SK-N-SH treated with all-trans-retinoic acid at 6 μM for 48 hours (cell line): Measurements from ENCODE around the gene CD300LB.
"Not testable (repeated sequence)": the region's sequence is repeated elsewhere in the genome, so short reads cannot be mapped to it uniquely, and the experiment has no call there.

ENCODE experiments used
- ATAC-seq: fragments of 200-7000 bp; cut with Tn5 transposase; 3 replicates; pipeline ENCODE4 v1.9.1; 2020; ENCODE audit warnings: mild to moderate bottlenecking, moderate library complexity
- ARNTL ChIP-seq: fragments of 450-650 bp; formaldehyde crosslinking; IDR thresholded peaks from 2 replicates; pipeline ENCODE4 v1.5.0; 2020; ENCODE audit warnings: low read depth, mild to moderate bottlenecking, moderate library complexity, borderline replicate concordance
- BACH2 ChIP-seq: fragments of 250-450 bp; sonication (Bioruptor Pico); IDR thresholded peaks from 2 replicates; pipeline ENCODE4 v1.9.0; 2021; ENCODE audit warnings: mild to moderate bottlenecking, borderline replicate concordance
- CSDC2 ChIP-seq: fragments of 250-450 bp; sonication (Bioruptor Pico); IDR thresholded peaks from 2 replicates; pipeline ENCODE4 v1.5.0; 2020; ENCODE audit warnings: mild to moderate bottlenecking, moderate library complexity
- CSRNP3 ChIP-seq: fragments of 250-450 bp; sonication (Bioruptor Pico); IDR thresholded peaks from 2 replicates; pipeline ENCODE4 v1.5.1; 2021; ENCODE audit warnings: mild to moderate bottlenecking, moderate library complexity
- ESRRG ChIP-seq: fragments of 250-450 bp; sonication (Bioruptor Pico); IDR thresholded peaks from 2 replicates; pipeline ENCODE4 v1.6.1; 2021; ENCODE audit warnings: mild to moderate bottlenecking
- GLIS3 ChIP-seq: fragments of 250-450 bp; sonication (Bioruptor Pico); IDR thresholded peaks from 2 replicates; pipeline ENCODE4 v1.5.0; 2020; ENCODE audit warnings: mild to moderate bottlenecking, moderate library complexity
- OSR1 ChIP-seq: fragments of 250-450 bp; sonication (Bioruptor Pico); IDR thresholded peaks from 2 replicates; pipeline ENCODE4 v1.8.0; 2022; ENCODE audit warnings: moderate library complexity, mild to moderate bottlenecking, inconsistent platforms
- PPARA ChIP-seq: fragments of 250-450 bp; sonication (Bioruptor Pico); IDR thresholded peaks from 2 replicates; pipeline ENCODE4 v1.5.0; 2020; ENCODE audit warnings: mild to moderate bottlenecking, borderline replicate concordance
- RARB ChIP-seq: fragments of 250-450 bp; sonication (Bioruptor Pico); IDR thresholded peaks from 2 replicates; pipeline ENCODE4 v1.8.0; 2021; ENCODE audit warnings: mild to moderate bottlenecking, moderate library complexity
- SNAI2 ChIP-seq: fragments of 250-450 bp; sonication (Bioruptor Pico); IDR thresholded peaks from 2 replicates; pipeline ENCODE4 v1.5.0; 2020; ENCODE audit warnings: mild to moderate bottlenecking, moderate library complexity
- TCF4 ChIP-seq: fragments of 250-450 bp; sonication (Bioruptor Pico); IDR thresholded peaks from 2 replicates; pipeline ENCODE4 v1.8.0; 2021; ENCODE audit warnings: mild to moderate bottlenecking, moderate library complexity, borderline replicate concordance
- TOX ChIP-seq: fragments of 250-450 bp; sonication (Bioruptor Pico); IDR thresholded peaks from 2 replicates; pipeline ENCODE4 v1.8.0; 2021; ENCODE audit warnings: mild to moderate bottlenecking, moderate library complexity, borderline replicate concordance
- ZC3H10 ChIP-seq: fragments of 250-450 bp; sonication (Bioruptor Pico); IDR thresholded peaks from 2 replicates; pipeline ENCODE4 v1.5.1; 2021; ENCODE audit warnings: mild to moderate bottlenecking, moderate library complexity
- ZFP3 ChIP-seq: fragments of 250-450 bp; sonication (Bioruptor Pico); IDR thresholded peaks from 2 replicates; pipeline ENCODE4 v1.5.0; 2020; ENCODE audit warnings: mild to moderate bottlenecking, moderate library complexity
- ZFP30 ChIP-seq: fragments of 450-650 bp; formaldehyde crosslinking; IDR thresholded peaks from 2 replicates; pipeline ENCODE4 v1.5.0; 2022; ENCODE audit warnings: mild to moderate bottlenecking, moderate library complexity
- ZNF565 ChIP-seq: fragments of 450-650 bp; formaldehyde crosslinking; conservative IDR thresholded peaks from 2 replicates; pipeline ENCODE4 v1.5.0; 2020; ENCODE audit warnings: low read depth, mild to moderate bottlenecking, moderate library complexity
- ZNF70 ChIP-seq: fragments of 450-650 bp; formaldehyde crosslinking; IDR thresholded peaks from 2 replicates; pipeline ENCODE4 v1.5.0; 2020; ENCODE audit warnings: mild to moderate bottlenecking, moderate library complexity
- ZNF8 ChIP-seq: fragments of 450-650 bp; formaldehyde crosslinking; IDR thresholded peaks from 2 replicates; pipeline ENCODE4 v1.5.0; 2020; ENCODE audit warnings: mild to moderate bottlenecking, moderate library complexity
- TF ChIP-seq, protein P1 (sequence below): fragments of 250-450 bp; sonication (Bioruptor Pico); IDR thresholded peaks from 2 replicates; pipeline ENCODE4 v1.8.0; 2020; ENCODE audit warnings: mild to moderate bottlenecking, moderate library complexity, borderline replicate concordance
- TF ChIP-seq, protein P2 (sequence below): fragments of 250-450 bp; sonication (Bioruptor Pico); IDR thresholded peaks from 2 replicates; pipeline ENCODE4 v1.8.0; 2021; ENCODE audit warnings: low read depth, mild to moderate bottlenecking, moderate library complexity, borderline replicate concordance
- TF ChIP-seq, protein P3 (sequence below): fragments of 250-450 bp; sonication (Bioruptor Pico); IDR thresholded peaks from 2 replicates; pipeline ENCODE4 v1.5.0; 2020; ENCODE audit warnings: mild to moderate bottlenecking, moderate library complexity

Gene CD300LB

DNA sequence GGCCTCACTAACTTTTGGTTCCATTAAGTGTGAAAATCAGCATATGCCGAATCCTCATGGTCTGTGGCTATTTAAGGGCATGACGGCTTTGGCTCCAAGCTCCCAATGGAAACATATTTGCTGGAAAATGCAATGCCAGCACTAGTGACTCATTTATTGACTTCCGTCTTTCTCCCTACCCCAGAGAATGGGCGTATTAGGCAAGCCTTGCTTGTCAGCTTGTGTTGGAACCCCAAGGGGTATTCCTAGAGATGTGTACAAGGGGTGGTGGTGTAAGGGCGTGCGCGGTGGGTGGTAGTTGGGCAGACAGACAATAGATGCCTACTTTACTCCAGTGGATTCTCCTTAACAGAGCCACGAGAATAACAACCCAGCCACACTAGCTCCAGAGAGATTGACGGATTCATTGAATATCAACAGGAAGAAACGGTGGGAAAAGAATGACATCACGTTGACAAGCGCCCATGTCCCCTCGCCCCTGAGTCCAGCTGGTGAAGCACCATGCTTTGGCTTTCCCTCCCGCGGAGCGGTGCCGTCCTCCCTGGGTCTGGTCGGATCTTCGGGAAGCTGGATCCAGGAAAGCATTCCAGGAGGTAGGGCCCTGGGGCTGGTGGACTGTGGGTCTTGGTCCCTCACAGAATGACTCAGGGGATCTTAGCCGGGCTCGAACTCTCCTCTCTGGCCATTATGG lies 10.3 kb downstream of the CD300LB start:
- TF ChIP-seq RARB, result no peak
- TF ChIP-seq TOX (CRISPR knock-in tag), result no peak
- TF ChIP-seq ZNF70 (CRISPR knock-in tag), result no peak
- no peak for TF ChIP-seq GLIS3 (CRISPR knock-in tag)
- TF ChIP-seq CSRNP3 (CRISPR knock-in tag), result no peak
- TF ChIP-seq ZNF8 (CRISPR knock-in tag), result no peak
- no peak for TF ChIP-seq BACH2 (CRISPR knock-in tag)
- TF ChIP-seq TCF4 (CRISPR knock-in tag), result no peak
- no peak for ATAC-seq

DNA sequence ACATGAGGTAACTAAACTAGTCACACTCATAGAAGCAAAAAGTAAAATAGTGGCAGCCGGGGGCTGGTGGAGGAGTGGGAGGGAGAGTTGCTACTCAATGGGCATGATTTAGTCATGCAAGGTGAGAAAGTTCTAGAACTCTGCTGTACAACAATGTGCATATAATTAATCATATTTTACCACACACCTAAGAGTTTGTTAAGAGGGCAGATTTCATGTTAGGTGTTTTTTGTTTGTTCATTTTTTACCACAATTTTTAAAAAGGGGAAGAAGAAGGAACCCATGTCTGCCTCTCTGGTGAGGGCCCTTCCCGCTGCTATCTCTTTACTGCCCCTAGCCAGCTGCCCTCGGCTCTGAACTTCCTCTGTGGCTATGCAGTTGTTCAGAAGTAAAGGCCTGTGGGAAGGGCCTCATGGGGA lies 11.2 kb downstream of the CD300LB start:
- TF ChIP-seq, protein P1, sequence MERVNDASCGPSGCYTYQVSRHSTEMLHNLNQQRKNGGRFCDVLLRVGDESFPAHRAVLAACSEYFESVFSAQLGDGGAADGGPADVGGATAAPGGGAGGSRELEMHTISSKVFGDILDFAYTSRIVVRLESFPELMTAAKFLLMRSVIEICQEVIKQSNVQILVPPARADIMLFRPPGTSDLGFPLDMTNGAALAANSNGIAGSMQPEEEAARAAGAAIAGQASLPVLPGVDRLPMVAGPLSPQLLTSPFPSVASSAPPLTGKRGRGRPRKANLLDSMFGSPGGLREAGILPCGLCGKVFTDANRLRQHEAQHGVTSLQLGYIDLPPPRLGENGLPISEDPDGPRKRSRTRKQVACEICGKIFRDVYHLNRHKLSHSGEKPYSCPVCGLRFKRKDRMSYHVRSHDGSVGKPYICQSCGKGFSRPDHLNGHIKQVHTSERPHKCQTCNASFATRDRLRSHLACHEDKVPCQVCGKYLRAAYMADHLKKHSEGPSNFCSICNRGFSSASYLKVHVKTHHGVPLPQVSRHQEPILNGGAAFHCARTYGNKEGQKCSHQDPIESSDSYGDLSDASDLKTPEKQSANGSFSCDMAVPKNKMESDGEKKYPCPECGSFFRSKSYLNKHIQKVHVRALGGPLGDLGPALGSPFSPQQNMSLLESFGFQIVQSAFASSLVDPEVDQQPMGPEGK (CRISPR knock-in tag), result no peak
- TF ChIP-seq BACH2 (CRISPR knock-in tag) (no peak), ESRRG (no peak), CSRNP3 (CRISPR knock-in tag) (no peak), CSDC2 (CRISPR knock-in tag) (no peak), ARNTL (no peak), ZNF565 (CRISPR knock-in tag) (no peak), PPARA (CRISPR knock-in tag) (no peak), TCF4 (CRISPR knock-in tag) (no peak), GLIS3 (CRISPR knock-in tag) (no peak), SNAI2 (no peak), OSR1 (CRISPR knock-in tag) (no peak), ZFP30 (CRISPR knock-in tag) (no peak), ZFP3 (CRISPR knock-in tag) (no peak), TOX (CRISPR knock-in tag) (no peak), RARB (no peak), ZC3H10 (CRISPR knock-in tag) (no peak), ZNF8 (CRISPR knock-in tag) (no peak)
- TF ChIP-seq, protein P2, sequence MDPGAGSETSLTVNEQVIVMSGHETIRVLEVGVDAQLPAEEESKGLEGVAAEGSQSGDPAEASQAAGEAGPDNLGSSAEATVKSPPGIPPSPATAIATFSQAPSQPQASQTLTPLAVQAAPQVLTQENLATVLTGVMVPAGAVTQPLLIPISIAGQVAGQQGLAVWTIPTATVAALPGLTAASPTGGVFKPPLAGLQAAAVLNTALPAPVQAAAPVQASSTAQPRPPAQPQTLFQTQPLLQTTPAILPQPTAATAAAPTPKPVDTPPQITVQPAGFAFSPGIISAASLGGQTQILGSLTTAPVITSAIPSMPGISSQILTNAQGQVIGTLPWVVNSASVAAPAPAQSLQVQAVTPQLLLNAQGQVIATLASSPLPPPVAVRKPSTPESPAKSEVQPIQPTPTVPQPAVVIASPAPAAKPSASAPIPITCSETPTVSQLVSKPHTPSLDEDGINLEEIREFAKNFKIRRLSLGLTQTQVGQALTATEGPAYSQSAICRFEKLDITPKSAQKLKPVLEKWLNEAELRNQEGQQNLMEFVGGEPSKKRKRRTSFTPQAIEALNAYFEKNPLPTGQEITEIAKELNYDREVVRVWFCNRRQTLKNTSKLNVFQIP, result no peak
- TF ChIP-seq, protein P3, sequence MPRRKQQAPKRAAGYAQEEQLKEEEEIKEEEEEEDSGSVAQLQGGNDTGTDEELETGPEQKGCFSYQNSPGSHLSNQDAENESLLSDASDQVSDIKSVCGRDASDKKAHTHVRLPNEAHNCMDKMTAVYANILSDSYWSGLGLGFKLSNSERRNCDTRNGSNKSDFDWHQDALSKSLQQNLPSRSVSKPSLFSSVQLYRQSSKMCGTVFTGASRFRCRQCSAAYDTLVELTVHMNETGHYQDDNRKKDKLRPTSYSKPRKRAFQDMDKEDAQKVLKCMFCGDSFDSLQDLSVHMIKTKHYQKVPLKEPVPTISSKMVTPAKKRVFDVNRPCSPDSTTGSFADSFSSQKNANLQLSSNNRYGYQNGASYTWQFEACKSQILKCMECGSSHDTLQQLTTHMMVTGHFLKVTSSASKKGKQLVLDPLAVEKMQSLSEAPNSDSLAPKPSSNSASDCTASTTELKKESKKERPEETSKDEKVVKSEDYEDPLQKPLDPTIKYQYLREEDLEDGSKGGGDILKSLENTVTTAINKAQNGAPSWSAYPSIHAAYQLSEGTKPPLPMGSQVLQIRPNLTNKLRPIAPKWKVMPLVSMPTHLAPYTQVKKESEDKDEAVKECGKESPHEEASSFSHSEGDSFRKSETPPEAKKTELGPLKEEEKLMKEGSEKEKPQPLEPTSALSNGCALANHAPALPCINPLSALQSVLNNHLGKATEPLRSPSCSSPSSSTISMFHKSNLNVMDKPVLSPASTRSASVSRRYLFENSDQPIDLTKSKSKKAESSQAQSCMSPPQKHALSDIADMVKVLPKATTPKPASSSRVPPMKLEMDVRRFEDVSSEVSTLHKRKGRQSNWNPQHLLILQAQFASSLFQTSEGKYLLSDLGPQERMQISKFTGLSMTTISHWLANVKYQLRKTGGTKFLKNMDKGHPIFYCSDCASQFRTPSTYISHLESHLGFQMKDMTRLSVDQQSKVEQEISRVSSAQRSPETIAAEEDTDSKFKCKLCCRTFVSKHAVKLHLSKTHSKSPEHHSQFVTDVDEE (CRISPR knock-in tag), result no peak
- ATAC-seq, result no peak

GRCh38 chr17:74518413-74518981 lies 12.8 kb downstream of the CD300LB start:
- not testable (repeated sequence) for ATAC-seq
